WTC11 (cell line): ENCODE data around the gene IFNA21. TPM values are rescaled to one million over a fixed set of nuclear protein-coding genes. Genes with fewer than 3 reads are reported as not detected.

Source experiments
- ATAC-seq: fragments of 200-7000 bp; cut with Tn5 transposase; 2 replicates; pipeline ENCODE4 v1.10.0; 2021; ENCODE audit warnings: mild to moderate bottlenecking, moderate library complexity
- CTCF ChIA-PET: fragments of 300-600 bp; sonication (Branson Sonifier 250); formaldehyde crosslinking; loops from one replicate; lab custom pipeline; 2021; ENCODE audit warnings: antibody characterized with exemption; lab: Charles Lee
- POLR2A ChIA-PET: fragments of 350-600 bp; sonication (Branson Sonifier 250); formaldehyde crosslinking; loops from one replicate; lab custom pipeline; 2021; ENCODE audit warnings: antibody characterized with exemption; lab: Charles Lee
- DNase-seq: peaks from one replicate; pipeline ENCODE4 v3.0.0; 2021; ENCODE audit warnings: low spot score
- H3K27ac Mint-ChIP-seq: 2 replicates; pipeline ENCODE4 v1.8.0; 2021; ENCODE audit warnings: mixed read lengths
- H3K27me3 Mint-ChIP-seq: 2 replicates; pipeline ENCODE4 v1.8.0; 2021; ENCODE audit warnings: low read depth, mild to moderate bottlenecking, moderate library complexity, mixed read lengths
- H3K36me3 Mint-ChIP-seq: 2 replicates; pipeline ENCODE4 v1.8.0; 2021; ENCODE audit warnings: mixed read lengths
- H3K4me1 Mint-ChIP-seq: 2 replicates; pipeline ENCODE4 v1.8.0; 2022; ENCODE audit warnings: mixed read lengths
- H3K4me3 Mint-ChIP-seq: 2 replicates; pipeline ENCODE4 v1.8.0; 2021; ENCODE audit warnings: mild to moderate bottlenecking, moderate library complexity, mixed read lengths
- H3K9me3 Mint-ChIP-seq: 2 replicates; pipeline ENCODE4 v1.8.0; 2021; ENCODE audit warnings: mixed read lengths
- CBFB ChIP-seq: sonication (generic); formaldehyde crosslinking; IDR thresholded peaks from 2 replicates; pipeline ENCODE4 v1.8.1; 2022; ENCODE audit warnings: mild to moderate bottlenecking, low read depth, missing genetic modification reagents
- CTCF ChIP-seq: fragments of 200-600 bp; IDR thresholded peaks from 2 replicates; pipeline ENCODE4 v1.8.0; 2022; ENCODE audit warnings: antibody characterized with exemption
- E2F4 ChIP-seq: sonication (generic); formaldehyde crosslinking; IDR thresholded peaks from 2 replicates; pipeline ENCODE4 v1.8.1; 2022; ENCODE audit warnings: low read depth, mild to moderate bottlenecking, moderate library complexity, missing genetic modification reagents, borderline replicate concordance
- ETV6 ChIP-seq: sonication (generic); formaldehyde crosslinking; IDR thresholded peaks from 2 replicates; pipeline ENCODE4 v1.8.1; 2022; ENCODE audit warnings: mild to moderate bottlenecking, missing genetic modification reagents
- FOXK1 ChIP-seq: sonication (generic); formaldehyde crosslinking; IDR thresholded peaks from 2 replicates; pipeline ENCODE4 v1.8.0; 2022; ENCODE audit warnings: mild to moderate bottlenecking, moderate library complexity, missing genetic modification reagents
- JAZF1 ChIP-seq: fragments of 250-450 bp; sonication (Bioruptor Pico); IDR thresholded peaks from 2 replicates; pipeline ENCODE4 v1.9.0; 2021; ENCODE audit warnings: moderate library complexity, mild to moderate bottlenecking, inconsistent platforms
- MXD4 ChIP-seq: fragments of 250-450 bp; sonication (Bioruptor Pico); IDR thresholded peaks from 2 replicates; pipeline ENCODE4 v1.8.0; 2021; ENCODE audit warnings: mild to moderate bottlenecking, moderate library complexity, borderline replicate concordance
- MYBL2 ChIP-seq: sonication (generic); formaldehyde crosslinking; IDR thresholded peaks from 2 replicates; pipeline ENCODE4 v1.8.1; 2023; ENCODE audit warnings: mild to moderate bottlenecking, moderate library complexity, missing genetic modification reagents
- NFE2L1 ChIP-seq: sonication (generic); formaldehyde crosslinking; IDR thresholded peaks from 2 replicates; pipeline ENCODE4 v1.8.1; 2023; ENCODE audit warnings: missing genetic modification reagents
- NFYB ChIP-seq: sonication (generic); formaldehyde crosslinking; conservative IDR thresholded peaks from 2 replicates; pipeline ENCODE4 v1.8.0; 2022; ENCODE audit warnings: low read depth, missing genetic modification reagents
- NR2C2 ChIP-seq: sonication (generic); formaldehyde crosslinking; IDR thresholded peaks from 2 replicates; pipeline ENCODE4 v1.8.0; 2022; ENCODE audit warnings: mild to moderate bottlenecking, missing genetic modification reagents
- RORB ChIP-seq: fragments of 250-450 bp; sonication (Bioruptor Pico); IDR thresholded peaks from 2 replicates; pipeline ENCODE4 v1.9.0; 2021; ENCODE audit warnings: mild to moderate bottlenecking
- SMAD4 ChIP-seq: sonication (generic); formaldehyde crosslinking; IDR thresholded peaks from 2 replicates; pipeline ENCODE4 v1.8.0; 2022; ENCODE audit warnings: mild to moderate bottlenecking, missing genetic modification reagents
- TCF7 ChIP-seq: sonication (generic); formaldehyde crosslinking; IDR thresholded peaks from 2 replicates; pipeline ENCODE4 v1.8.0; 2022; ENCODE audit warnings: mild to moderate bottlenecking, low read depth, missing genetic modification reagents, moderate library complexity
- TEAD4 ChIP-seq: sonication (generic); formaldehyde crosslinking; IDR thresholded peaks from 2 replicates; pipeline ENCODE4 v1.8.0; 2022; ENCODE audit warnings: mild to moderate bottlenecking, missing genetic modification reagents
- ZBTB21 ChIP-seq: sonication (generic); formaldehyde crosslinking; IDR thresholded peaks from 2 replicates; pipeline ENCODE4 v1.8.1; 2023; ENCODE audit warnings: mild to moderate bottlenecking, missing genetic modification reagents, borderline replicate concordance
- ZMAT4 ChIP-seq: fragments of 250-450 bp; sonication (Bioruptor Pico); IDR thresholded peaks from 2 replicates; pipeline ENCODE4 v1.9.0; 2021; ENCODE audit warnings: mild to moderate bottlenecking
- ZNF317 ChIP-seq: sonication (generic); formaldehyde crosslinking; IDR thresholded peaks from 2 replicates; pipeline ENCODE4 v1.8.1; 2023; ENCODE audit warnings: low read depth, mild to moderate bottlenecking, moderate library complexity, missing genetic modification reagents, borderline replicate concordance
- ZNF396 ChIP-seq: fragments of 250-450 bp; sonication (Bioruptor Pico); IDR thresholded peaks from 2 replicates; pipeline ENCODE4 v1.8.0; 2021; ENCODE audit warnings: mild to moderate bottlenecking, moderate library complexity, borderline replicate concordance
- total RNA-seq: library from RNA; stranded (reverse); gene quantifications from 3 replicates; pipeline ENCODE4 v1.2.3, GENCODE V29; 2021
- TF ChIP-seq, protein P1 (sequence below): fragments of 250-450 bp; sonication (Bioruptor Pico); conservative IDR thresholded peaks from 2 replicates; pipeline ENCODE4 v1.9.0; 2021; ENCODE audit warnings: mild to moderate bottlenecking
- TF ChIP-seq, protein P2 (sequence below): sonication (generic); formaldehyde crosslinking; IDR thresholded peaks from 2 replicates; pipeline ENCODE4 v1.8.0; 2022; ENCODE audit warnings: mild to moderate bottlenecking, missing genetic modification reagents
- TF ChIP-seq, protein P3 (sequence below): sonication (generic); formaldehyde crosslinking; conservative IDR thresholded peaks from 2 replicates; pipeline ENCODE4 v1.8.1; 2023; ENCODE audit warnings: mild to moderate bottlenecking, low read depth, missing genetic modification reagents, moderate library complexity

IFNA21 gene
- total RNA-seq, 1 experiment from 2014 or later, result not detected

GRCh38 chr9:21155501-21155900, 11.0 kb downstream of the IFNA21 start (continued):
- TF ChIP-seq JAZF1 (CRISPR knock-in tag) (no peak), TCF7 (CRISPR knock-in tag) (no peak), TEAD4 (CRISPR knock-in tag) (no peak), FOXK1 (CRISPR knock-in tag) (no peak), NR2C2 (CRISPR knock-in tag) (no peak), NFYB (CRISPR knock-in tag) (no peak), CTCF (no peak), MXD4 (CRISPR knock-in tag) (no peak), ETV6 (no peak), E2F4 (CRISPR knock-in tag) (no peak), RORB (CRISPR knock-in tag) (no peak), ZBTB21 (CRISPR knock-in tag) (no peak)
- TF ChIP-seq, protein P1, sequence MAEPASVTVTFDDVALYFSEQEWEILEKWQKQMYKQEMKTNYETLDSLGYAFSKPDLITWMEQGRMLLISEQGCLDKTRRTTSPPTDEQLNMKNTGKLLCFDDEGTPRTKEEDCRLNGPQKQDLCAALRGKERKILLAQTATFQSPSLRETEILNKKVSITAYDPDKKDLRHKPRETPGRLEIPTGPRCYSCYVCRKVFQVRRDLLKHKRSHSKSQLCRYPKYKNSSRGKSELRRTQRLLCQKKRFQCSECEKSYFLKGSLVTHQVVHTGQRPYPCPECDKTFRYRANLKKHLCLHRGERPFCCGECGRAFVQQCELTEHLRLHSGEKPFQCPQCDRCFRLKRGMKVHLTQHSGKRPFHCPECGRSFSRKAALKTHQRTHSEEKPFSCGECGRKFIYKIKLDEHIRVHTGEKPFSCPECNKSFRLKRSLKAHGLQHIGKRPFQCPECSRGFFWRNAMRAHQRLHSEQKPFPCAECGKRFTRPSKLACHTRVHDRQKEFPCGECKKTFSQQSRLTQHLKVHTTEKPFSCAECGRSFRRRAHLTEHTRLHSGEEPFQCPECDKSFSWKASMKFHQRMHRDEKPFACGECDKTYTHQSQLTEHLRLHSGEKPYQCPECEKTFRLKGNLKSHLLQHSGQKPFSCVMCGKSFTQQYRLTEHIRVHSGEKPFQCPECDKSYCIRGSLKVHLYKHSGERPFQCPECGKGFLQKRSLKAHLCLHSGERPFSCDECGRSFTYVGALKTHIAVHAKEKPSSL (CRISPR knock-in tag), result no peak

DNA sequence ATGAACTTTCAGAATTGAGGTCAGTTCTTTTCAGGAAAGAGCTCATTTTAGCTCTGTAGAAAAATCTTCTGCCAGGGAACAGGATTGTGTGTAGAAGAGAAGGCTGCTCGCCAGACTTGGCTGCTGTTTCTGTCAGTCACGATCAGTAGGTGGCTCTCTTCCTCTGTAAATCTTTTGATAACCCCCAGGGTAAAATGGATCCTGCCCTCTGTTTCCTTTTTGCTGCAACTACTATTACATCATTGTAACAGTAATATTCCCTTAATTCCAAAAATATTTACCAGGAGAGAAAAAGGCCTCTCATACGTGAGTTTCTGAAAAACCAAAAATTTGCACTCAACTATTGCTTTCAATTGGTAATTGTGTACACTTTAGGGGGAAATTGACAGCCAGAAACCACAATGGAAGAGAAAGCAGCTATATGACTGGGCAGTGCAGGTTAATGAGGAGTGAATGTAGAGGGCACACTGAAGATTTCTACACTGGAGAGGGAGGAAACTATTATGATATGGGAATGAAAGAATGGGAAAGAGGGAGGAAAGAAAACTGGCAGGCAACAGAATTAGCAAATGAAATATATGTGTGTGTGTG, 12.3 kb downstream of the IFNA21 start:
- Mint-ChIP-seq H3K4me1 (peaks cover 3% of the 10 kb centered on the region), H3K4me3 (no peak overlapping the region), H3K9me3 (peaks cover 7% of the 10 kb centered on the region), H3K27me3 (no peaks in the 10 kb centered on the region; the same call in 1 of the 2 replicates), H3K27ac (no peak overlapping the region), H3K36me3 (no peaks in the 10 kb centered on the region)
- ATAC-seq (peak; percentile 98), DNase-seq (no peak)
- no peak for TF ChIP-seq ZNF396 (CRISPR knock-in tag)
- no peak for TF ChIP-seq SMAD4 (CRISPR knock-in tag)
- ChIA-PET CTCF (interaction anchor here (0.8 to 1.9 kb wide), 9 partner anchors 12 to 164 kb away, joined by 3 to 9 read pairs (median 4); partner anchors contain the start of gene IFNW1), POLR2A (no interaction called here)

GRCh38 chr9:21153336-21154017, 13.0 kb downstream of the IFNA21 start:
- DNase-seq, result no peak
- H3K27ac Mint-ChIP-seq, result no peak overlapping the region
- no peak for TF ChIP-seq ZNF317 (CRISPR knock-in tag)
- TF ChIP-seq MYBL2 (CRISPR knock-in tag), result no peak
- TF ChIP-seq ZMAT4 (CRISPR knock-in tag), result no peak
- TF ChIP-seq, protein P2, sequence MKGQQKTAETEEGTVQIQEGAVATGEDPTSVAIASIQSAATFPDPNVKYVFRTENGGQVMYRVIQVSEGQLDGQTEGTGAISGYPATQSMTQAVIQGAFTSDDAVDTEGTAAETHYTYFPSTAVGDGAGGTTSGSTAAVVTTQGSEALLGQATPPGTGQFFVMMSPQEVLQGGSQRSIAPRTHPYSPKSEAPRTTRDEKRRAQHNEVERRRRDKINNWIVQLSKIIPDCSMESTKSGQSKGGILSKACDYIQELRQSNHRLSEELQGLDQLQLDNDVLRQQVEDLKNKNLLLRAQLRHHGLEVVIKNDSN (CRISPR knock-in tag), result no peak
- no peak for TF ChIP-seq FOXK1 (CRISPR knock-in tag)
- TF ChIP-seq, protein P3, sequence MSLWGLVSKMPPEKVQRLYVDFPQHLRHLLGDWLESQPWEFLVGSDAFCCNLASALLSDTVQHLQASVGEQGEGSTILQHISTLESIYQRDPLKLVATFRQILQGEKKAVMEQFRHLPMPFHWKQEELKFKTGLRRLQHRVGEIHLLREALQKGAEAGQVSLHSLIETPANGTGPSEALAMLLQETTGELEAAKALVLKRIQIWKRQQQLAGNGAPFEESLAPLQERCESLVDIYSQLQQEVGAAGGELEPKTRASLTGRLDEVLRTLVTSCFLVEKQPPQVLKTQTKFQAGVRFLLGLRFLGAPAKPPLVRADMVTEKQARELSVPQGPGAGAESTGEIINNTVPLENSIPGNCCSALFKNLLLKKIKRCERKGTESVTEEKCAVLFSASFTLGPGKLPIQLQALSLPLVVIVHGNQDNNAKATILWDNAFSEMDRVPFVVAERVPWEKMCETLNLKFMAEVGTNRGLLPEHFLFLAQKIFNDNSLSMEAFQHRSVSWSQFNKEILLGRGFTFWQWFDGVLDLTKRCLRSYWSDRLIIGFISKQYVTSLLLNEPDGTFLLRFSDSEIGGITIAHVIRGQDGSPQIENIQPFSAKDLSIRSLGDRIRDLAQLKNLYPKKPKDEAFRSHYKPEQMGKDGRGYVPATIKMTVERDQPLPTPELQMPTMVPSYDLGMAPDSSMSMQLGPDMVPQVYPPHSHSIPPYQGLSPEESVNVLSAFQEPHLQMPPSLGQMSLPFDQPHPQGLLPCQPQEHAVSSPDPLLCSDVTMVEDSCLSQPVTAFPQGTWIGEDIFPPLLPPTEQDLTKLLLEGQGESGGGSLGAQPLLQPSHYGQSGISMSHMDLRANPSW (CRISPR knock-in tag), result no peak
- no peak for TF ChIP-seq NFE2L1
- no peak for TF ChIP-seq CBFB (CRISPR knock-in tag)

More at GRCh38 chr9:21153336-21154017, 13.0 kb downstream of the IFNA21 start:
- no peaks in the 10 kb centered on the region for H3K36me3 Mint-ChIP-seq
- peak; percentile 93 for ATAC-seq
- peaks cover 3% of the 10 kb centered on the region for H3K4me1 Mint-ChIP-seq
- H3K4me3 Mint-ChIP-seq, result no peak overlapping the region
- H3K9me3 Mint-ChIP-seq, result peaks cover 14% of the 10 kb centered on the region
- POLR2A ChIA-PET, result no interaction called here
- CTCF ChIA-PET, result interaction anchor here (0.6 to 1.9 kb wide), 10 partner anchors 12 to 242 kb away, joined by 3 to 9 read pairs (median 4); partner anchors contain the start of gene IFNW1
- H3K27me3 Mint-ChIP-seq, result no peaks in the 10 kb centered on the region; the same call in 1 of the 2 replicates
